Panc1 (cell line): ENCODE results near the gene GPC6. TPM values are rescaled to one million over a fixed set of nuclear protein-coding genes. Genes with fewer than 3 reads are reported as not detected.

Experiments
- ATAC-seq: fragments of 200-7000 bp; cut with Tn5 transposase; 2 replicates; pipeline ENCODE4 v1.9.1; 2020; ENCODE audit warnings: mild to moderate bottlenecking, moderate library complexity
- BruUV-seq: library from RNA; stranded (reverse); fragments of 400-500 nt; replicated peaks from 2 replicates; lab custom pipeline; 2021; lab: Mats Ljungman, UMichigan
- CTCF ChIA-PET: fragments of 300-600 bp; sonication (Branson Sonifier 250); formaldehyde crosslinking; loops from one replicate; lab custom pipeline; 2022; ENCODE audit warnings: antibody characterized with exemption; lab: Charles Lee
- POLR2A ChIA-PET: fragments of 300-600 bp; sonication (Branson Sonifier 250); formaldehyde crosslinking; loops from one replicate; lab custom pipeline; 2022; ENCODE audit warnings: antibody characterized with exemption; lab: Charles Lee
- DNase-seq: peaks from one replicate; pipeline ENCODE4 v3.0.0-alpha.2; 2010; ENCODE audit warnings: low read depth, low spot score
- H3K27ac ChIP-seq: 2 replicates; pipeline ENCODE4 v1.5.1; 2011; ENCODE audit warnings: mild to moderate bottlenecking, low read length, inconsistent platforms
- H3K27me3 ChIP-seq: fragments of 200-500 bp; sonication (Bioruptor generic); 2 replicates; pipeline ENCODE4 v1.6.0; 2014; ENCODE audit warnings: low read length, inconsistent platforms; ENCODE audit not compliant: control insufficient read depth, insufficient read depth
- H3K36me3 ChIP-seq: fragments of 200-500 bp; sonication (Bioruptor generic); 2 replicates; pipeline ENCODE4 v1.5.1; 2014; ENCODE audit warnings: inconsistent platforms, mild to moderate bottlenecking, low read length, moderate library complexity; ENCODE audit not compliant: control insufficient read depth, insufficient read depth
- H3K4me1 ChIP-seq: 2 replicates; pipeline ENCODE4 v1.5.1; 2011; ENCODE audit warnings: inconsistent platforms, mild to moderate bottlenecking, low read length, moderate library complexity; ENCODE audit not compliant: control insufficient read depth, insufficient read depth
- H3K4me3 ChIP-seq, 2 experiments: 2 replicates each; pipeline ENCODE4 v1.5.1; 2011 to 2012; ENCODE audit warnings: low read depth in 2 of 2, low read length in 2 of 2, mild to moderate bottlenecking in 2 of 2, inconsistent platforms in 1 of 2, moderate library complexity in 1 of 2
- H3K9me3 ChIP-seq: fragments of 200-500 bp; sonication (Bioruptor generic); 2 replicates; pipeline ENCODE4 v1.5.1; 2014; ENCODE audit warnings: low read depth, mild to moderate bottlenecking, inconsistent platforms, low read length, moderate library complexity; ENCODE audit not compliant: control insufficient read depth, insufficient read depth
- CTCF ChIP-seq: fragments of 450-650 bp; IDR thresholded peaks from 2 replicates; pipeline ENCODE4 v1.5.1; 2017; ENCODE audit warnings: mild to moderate bottlenecking
- POLR2AphosphoS5 ChIP-seq: IDR thresholded peaks from 2 replicates; pipeline ENCODE4 v1.6.1; 2012; ENCODE audit warnings: mild to moderate bottlenecking, low read depth, low read length, moderate library complexity
- REST ChIP-seq, 2 experiments: IDR thresholded peaks; 2 replicates each; pipeline ENCODE4 v1.6.1; 2011 to 2012; ENCODE audit warnings: low read depth in 2 of 2, control low read depth in 1 of 2, low read length in 1 of 2, mild to moderate bottlenecking in 1 of 2, moderate library complexity in 1 of 2; ENCODE audit not compliant: insufficient read depth in 1 of 2
- SIN3A ChIP-seq: IDR thresholded peaks from 2 replicates; pipeline ENCODE4 v1.6.1; 2012; ENCODE audit warnings: low read depth, mild to moderate bottlenecking, low read length, moderate library complexity, borderline replicate concordance; ENCODE audit not compliant: insufficient read depth
- TCF7L2 ChIP-seq: IDR thresholded peaks from 2 replicates; pipeline ENCODE4 v1.6.1; 2011; ENCODE audit warnings: mild to moderate bottlenecking, low read depth, low read length, inconsistent platforms
- in situ Hi-C: cut with HindIII; loops from 2 replicates; pipeline ENCODE4 v1.10.0; 2016; ENCODE audit warnings: low sequenced_read_pairs, low pct_unique_long_range_greater_than_20kb
- intact Hi-C: fragments of 100-400 bp; cut with micrococcal nuclease; formaldehyde crosslinking; loops from one replicate; pipeline ENCODE4 v1.10.0; 2022; ENCODE audit not compliant: unreplicated experiment
- total RNA-seq: library from RNA; stranded (reverse); gene quantifications from one replicate; pipeline ENCODE4 v1.2.1, GENCODE V29; 2021; ENCODE audit not compliant: unreplicated experiment

Gene GPC6
- total RNA-seq, 1 experiment from 2014 or later, result 4.8 TPM

GRCh38 chr13:93767917-93768409 is 541.4 kb downstream of the GPC6 start:
- Histone ChIP-seq H3K27me3 (no peaks in the 10 kb centered on the region), H3K9me3 (no peaks in the 10 kb centered on the region), H3K4me3 (no peak overlapping the region), H3K36me3 (no peaks in the 10 kb centered on the region), H3K27ac (no peak overlapping the region), H3K4me1 (no peaks in the 10 kb centered on the region)
- ChIA-PET CTCF (no interaction called here), POLR2A (no interaction called here)
- DNase-seq, result no peak
- intact Hi-C loops (no loop called here), in situ Hi-C loops (no loop called here)
- ATAC-seq, result no peak
- no peak for TF ChIP-seq REST (IDR thresholded peaks at IDR 0.05; ENCODE audit: insufficient read depth in 1 of 2, low read depth in 2 of 2, low read length in 1 of 2)
- TF ChIP-seq CTCF, result no peak
- no peak for TF ChIP-seq SIN3A
- TF ChIP-seq TCF7L2, result no peak
- no peak for TF ChIP-seq POLR2AphosphoS5
- BruUV-seq, result no TSS peak

GRCh38 chr13:93769101-93769500 is 542.5 kb downstream of the GPC6 start:
- Histone ChIP-seq H3K9me3 (no peaks in the 10 kb centered on the region), H3K36me3 (no peaks in the 10 kb centered on the region), H3K4me3 (no peak overlapping the region), H3K27me3 (no peaks in the 10 kb centered on the region), H3K4me1 (no peaks in the 10 kb centered on the region), H3K27ac (no peak overlapping the region)
- no TSS peak for BruUV-seq
- intact Hi-C loops (no loop called here), in situ Hi-C loops (no loop called here)
- CTCF ChIA-PET, result no interaction called here
- no peak for ATAC-seq
- POLR2A ChIA-PET, result no interaction called here
- no peak for DNase-seq
- no peak for TF ChIP-seq REST (IDR thresholded peaks at IDR 0.05; ENCODE audit: insufficient read depth in 1 of 2, low read depth in 2 of 2, low read length in 1 of 2)
- TF ChIP-seq CTCF, result no peak
- TF ChIP-seq TCF7L2, result no peak
